ENCODE results near the gene BEAN1. TPM values are rescaled to one million over a fixed set of nuclear protein-coding genes. Genes with fewer than 3 reads are reported as not detected.

BEAN1 gene
- total and polyA plus RNA-seq, 2 donors (not counting 1 experiment from before 2014, with no cell fraction given), result 0.07 TPM; not detected in 1

- peak in 1 of 2 donors; percentile 13 for DNase-seq (ENCODE audit: low read depth in 2 of 2)
- TF ChIP-seq EZH2 (IDR thresholded peaks at IDR 0.05; ENCODE audit: low read length, missing control alignments), result peak; percentile 99
- TF ChIP-seq, protein P1, sequence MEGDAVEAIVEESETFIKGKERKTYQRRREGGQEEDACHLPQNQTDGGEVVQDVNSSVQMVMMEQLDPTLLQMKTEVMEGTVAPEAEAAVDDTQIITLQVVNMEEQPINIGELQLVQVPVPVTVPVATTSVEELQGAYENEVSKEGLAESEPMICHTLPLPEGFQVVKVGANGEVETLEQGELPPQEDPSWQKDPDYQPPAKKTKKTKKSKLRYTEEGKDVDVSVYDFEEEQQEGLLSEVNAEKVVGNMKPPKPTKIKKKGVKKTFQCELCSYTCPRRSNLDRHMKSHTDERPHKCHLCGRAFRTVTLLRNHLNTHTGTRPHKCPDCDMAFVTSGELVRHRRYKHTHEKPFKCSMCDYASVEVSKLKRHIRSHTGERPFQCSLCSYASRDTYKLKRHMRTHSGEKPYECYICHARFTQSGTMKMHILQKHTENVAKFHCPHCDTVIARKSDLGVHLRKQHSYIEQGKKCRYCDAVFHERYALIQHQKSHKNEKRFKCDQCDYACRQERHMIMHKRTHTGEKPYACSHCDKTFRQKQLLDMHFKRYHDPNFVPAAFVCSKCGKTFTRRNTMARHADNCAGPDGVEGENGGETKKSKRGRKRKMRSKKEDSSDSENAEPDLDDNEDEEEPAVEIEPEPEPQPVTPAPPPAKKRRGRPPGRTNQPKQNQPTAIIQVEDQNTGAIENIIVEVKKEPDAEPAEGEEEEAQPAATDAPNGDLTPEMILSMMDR (conservative IDR thresholded peaks at IDR 0.05 in 1 of 2, IDR thresholded peaks at IDR 0.05 in 1 of 2; ENCODE audit: low read depth in 1 of 2, low read length in 2 of 2), result no peak
- H3K27me3 ChIP-seq (ENCODE audit: control insufficient read depth, insufficient read depth, low read length), result peaks cover 44% of the 10 kb centered on the region
- no peaks in the 10 kb centered on the region for H3K4me1 ChIP-seq (ENCODE audit: control insufficient read depth, extremely low read depth, insufficient read depth, low read length)
- H3K4me3 ChIP-seq (replicated peaks in 1 of 4; ENCODE audit: control extremely low read depth in 1 of 4, insufficient read depth in 1 of 4, low read depth in 3 of 4, low read length in 4 of 4), result peak overlapping the region in 1 of 4 experiments; percentile 25
- H3K4me2 ChIP-seq (ENCODE audit: extremely low read depth, insufficient read depth, low read length), result peak overlapping the region; percentile 48
- no peaks in the 10 kb centered on the region for H3K9me3 ChIP-seq (ENCODE audit: control insufficient read depth, insufficient read depth, low read depth, low read length)
- H2AFZ ChIP-seq (ENCODE audit: low read length), result peak overlapping the region; percentile 19
- H3K9ac ChIP-seq (ENCODE audit: insufficient read depth, low read length), result no peak overlapping the region
- no peaks in the 10 kb centered on the region for H4K20me1 ChIP-seq (ENCODE audit: control insufficient read depth, extremely low read depth, insufficient read depth, low read length)
- H3K79me2 ChIP-seq (ENCODE audit: control insufficient read depth, insufficient read depth, low read length), result no peaks in the 10 kb centered on the region
- H3K27ac ChIP-seq (ENCODE audit: insufficient read depth, low read length), result no peak overlapping the region
- no peaks in the 10 kb centered on the region for H3K36me3 ChIP-seq (ENCODE audit: control insufficient read depth, insufficient read depth, low read length)
These were observed 721 bp upstream of the BEAN1 start for GRCh38 chr16:66426112-66427035.

- Histone ChIP-seq H3K27ac (ENCODE audit: insufficient read depth, low read length) (no peak overlapping the region), H2AFZ (ENCODE audit: low read length) (no peak overlapping the region)
- TF ChIP-seq, protein P1 (conservative IDR thresholded peaks at IDR 0.05 in 1 of 2, IDR thresholded peaks at IDR 0.05 in 1 of 2; ENCODE audit: low read depth in 1 of 2, low read length in 2 of 2), result no peak
- TF ChIP-seq EZH2 (IDR thresholded peaks at IDR 0.05; ENCODE audit: low read length, missing control alignments), result peak; percentile 99
These were observed 981 bp downstream of the BEAN1 start for GRCh38 chr16:66427871-66428681.

DNA sequence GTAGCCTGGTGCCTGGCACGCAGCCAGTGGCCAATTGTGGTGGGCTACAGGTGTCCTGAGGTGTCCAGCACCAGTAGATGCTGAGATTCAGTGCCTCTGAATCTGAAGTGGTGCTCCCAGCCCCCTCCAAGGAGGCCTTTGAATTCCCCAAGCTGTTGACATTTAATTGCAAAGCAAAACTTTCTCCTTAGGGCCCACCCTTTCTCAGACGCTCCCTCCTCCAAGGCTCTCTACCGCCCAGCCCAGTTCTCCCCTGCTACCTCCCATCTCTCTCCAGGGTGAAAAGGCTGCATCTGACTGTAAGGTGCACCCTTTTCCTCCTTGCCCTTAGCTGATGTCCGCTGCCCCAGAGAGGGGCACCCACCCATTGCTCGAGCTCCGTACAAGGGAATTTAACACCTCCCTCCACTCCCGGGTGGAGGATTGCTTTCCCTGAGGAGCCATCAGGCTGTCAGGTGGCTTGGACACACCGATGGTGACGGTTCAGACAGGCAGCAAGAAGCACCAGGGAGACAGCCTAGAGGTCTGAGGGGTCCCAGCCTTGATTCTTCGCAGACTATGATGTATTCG, 1.7 kb downstream of the BEAN1 start:
- H3K36me3 ChIP-seq (ENCODE audit: control insufficient read depth, insufficient read depth, low read length), result no peaks in the 10 kb centered on the region
- no peaks in the 10 kb centered on the region for H4K20me1 ChIP-seq (ENCODE audit: control insufficient read depth, extremely low read depth, insufficient read depth, low read length)
- no peak for DNase-seq (ENCODE audit: low read depth in 2 of 2)
- no peak overlapping the region for H3K27ac ChIP-seq (ENCODE audit: insufficient read depth, low read length)
- H3K27me3 ChIP-seq (ENCODE audit: control insufficient read depth, insufficient read depth, low read length), result peaks cover 50% of the 10 kb centered on the region
- H3K9ac ChIP-seq (ENCODE audit: insufficient read depth, low read length), result no peak overlapping the region
- TF ChIP-seq, protein P1 (conservative IDR thresholded peaks at IDR 0.05 in 1 of 2, IDR thresholded peaks at IDR 0.05 in 1 of 2; ENCODE audit: low read depth in 1 of 2, low read length in 2 of 2), result no peak
- no peak for TF ChIP-seq EZH2 (IDR thresholded peaks at IDR 0.05; ENCODE audit: low read length, missing control alignments)
- H3K9me3 ChIP-seq (ENCODE audit: control insufficient read depth, insufficient read depth, low read depth, low read length), result no peaks in the 10 kb centered on the region
- H3K4me1 ChIP-seq (ENCODE audit: control insufficient read depth, extremely low read depth, insufficient read depth, low read length), result no peaks in the 10 kb centered on the region
- no peak overlapping the region for H3K4me3 ChIP-seq (replicated peaks in 1 of 4; ENCODE audit: control extremely low read depth in 1 of 4, insufficient read depth in 1 of 4, low read depth in 3 of 4, low read length in 4 of 4)
- H3K4me2 ChIP-seq (ENCODE audit: extremely low read depth, insufficient read depth, low read length), result no peak overlapping the region
- H3K79me2 ChIP-seq (ENCODE audit: control insufficient read depth, insufficient read depth, low read length), result no peaks in the 10 kb centered on the region
- no peak overlapping the region for H2AFZ ChIP-seq (ENCODE audit: low read length)

More at GRCh38 chr16:66427871-66428681, 981 bp downstream of the BEAN1 start:
- Histone ChIP-seq H3K4me2 (ENCODE audit: extremely low read depth, insufficient read depth, low read length) (no peak overlapping the region), H3K79me2 (ENCODE audit: control insufficient read depth, insufficient read depth, low read length) (no peaks in the 10 kb centered on the region), H3K4me3 (replicated peaks in 1 of 4; ENCODE audit: control extremely low read depth in 1 of 4, insufficient read depth in 1 of 4, low read depth in 3 of 4, low read length in 4 of 4) (no peak overlapping the region), H3K27me3 (ENCODE audit: control insufficient read depth, insufficient read depth, low read length) (peaks cover 50% of the 10 kb centered on the region), H3K9me3 (ENCODE audit: control insufficient read depth, insufficient read depth, low read depth, low read length) (no peaks in the 10 kb centered on the region), H4K20me1 (ENCODE audit: control insufficient read depth, extremely low read depth, insufficient read depth, low read length) (no peaks in the 10 kb centered on the region), H3K9ac (ENCODE audit: insufficient read depth, low read length) (no peak overlapping the region), H3K36me3 (ENCODE audit: control insufficient read depth, insufficient read depth, low read length) (no peaks in the 10 kb centered on the region), H3K4me1 (ENCODE audit: control insufficient read depth, extremely low read depth, insufficient read depth, low read length) (no peaks in the 10 kb centered on the region)
- DNase-seq (ENCODE audit: low read depth in 2 of 2), result peak in 1 of 2 donors; percentile 21

Data from fibroblast of lung (primary cell).